Anterior cingulate cortex (tissue), 58 donors: ENCODE results near the gene DERL3.
"Not testable (repeated sequence)": the region's sequence is repeated elsewhere in the genome, so short reads cannot be mapped to it uniquely, and the experiment has no call there.

Experiments
- DNase-seq, 58 donors: peaks; one replicate each; lab custom pipeline; 2025; lab: John Stamatoyannopoulos, UW

DERL3 gene

DNA sequence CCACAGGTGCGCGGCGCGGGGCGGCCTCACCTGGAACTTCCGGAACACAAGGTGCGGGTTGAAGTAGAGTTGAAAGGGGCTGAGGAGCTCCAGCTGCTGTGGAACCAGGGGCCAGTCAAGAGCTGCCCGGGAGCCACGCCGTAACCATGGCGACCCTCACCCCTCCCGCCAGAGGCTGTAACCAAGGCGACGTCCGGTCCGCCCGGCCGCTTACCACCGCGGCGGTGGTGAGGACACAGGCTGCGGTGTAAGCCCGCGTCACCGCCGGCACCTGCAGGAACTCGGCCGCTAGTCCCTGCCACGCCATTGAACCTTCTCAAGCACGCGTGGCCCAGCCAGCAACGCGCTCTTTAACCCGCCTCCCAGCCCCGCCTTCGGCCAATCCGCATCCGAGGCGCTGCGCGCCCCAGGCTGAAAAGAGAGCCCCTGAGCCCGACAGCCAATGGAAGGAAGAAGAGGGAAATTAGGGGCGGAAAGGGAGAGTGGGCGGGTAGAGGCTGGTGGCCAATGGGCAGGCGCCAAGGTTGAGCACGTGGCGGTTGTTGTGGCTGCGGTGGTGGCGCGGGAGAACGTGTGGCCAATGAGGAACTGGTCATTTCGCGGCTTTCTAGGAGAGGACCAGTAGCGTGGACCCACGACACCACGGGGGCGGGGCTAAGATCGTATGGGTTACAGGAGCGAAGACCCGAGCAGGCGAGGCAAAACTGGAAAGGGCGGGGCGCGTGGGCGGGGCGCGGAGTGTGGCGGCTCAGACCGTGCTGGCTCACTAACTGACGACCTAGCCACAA lies at the start of gene DERL3:
Gene DERL3, minus strand, starts transcription at position 326 of the 788 bp plus-strand sequence. Its CDS starts 19 bp downstream, at position 307.
- peak; percentile 22 to 97 (median 92) for DNase-seq

- DNase-seq, result no peak
These were observed 45.3 kb upstream of the DERL3 start for GRCh38 chr22:23884140-23884539.

GRCh38 chr22:23883658-23884057 lies 44.9 kb upstream of the DERL3 start:
- no peak for DNase-seq

DNA sequence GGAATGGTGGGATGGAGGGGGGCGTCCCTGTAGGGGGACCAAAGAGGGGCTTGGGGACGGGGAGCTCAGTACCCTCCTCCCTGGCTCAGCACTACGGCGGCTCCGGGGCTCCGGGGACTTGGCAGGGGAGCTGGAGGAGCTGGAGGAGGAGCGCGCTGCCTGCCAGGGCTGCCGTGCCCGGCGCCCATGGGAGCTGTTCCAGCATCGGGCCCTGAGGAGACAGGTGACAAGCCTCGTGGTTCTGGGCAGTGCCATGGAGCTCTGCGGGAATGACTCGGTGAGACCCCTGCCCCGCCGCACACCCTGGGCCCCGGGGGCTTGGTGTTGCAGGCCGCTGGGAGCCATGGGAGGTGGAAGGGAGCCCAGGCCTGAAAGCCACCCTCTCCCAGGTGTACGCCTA lies 43.6 kb upstream of the DERL3 start:
- DNase-seq, result no peak

GRCh38 chr22:23878219-23878618 lies 39.4 kb upstream of the DERL3 start:
- peak in 19 of 58 donors; percentile 5 to 49 (median 34) for DNase-seq

DNA sequence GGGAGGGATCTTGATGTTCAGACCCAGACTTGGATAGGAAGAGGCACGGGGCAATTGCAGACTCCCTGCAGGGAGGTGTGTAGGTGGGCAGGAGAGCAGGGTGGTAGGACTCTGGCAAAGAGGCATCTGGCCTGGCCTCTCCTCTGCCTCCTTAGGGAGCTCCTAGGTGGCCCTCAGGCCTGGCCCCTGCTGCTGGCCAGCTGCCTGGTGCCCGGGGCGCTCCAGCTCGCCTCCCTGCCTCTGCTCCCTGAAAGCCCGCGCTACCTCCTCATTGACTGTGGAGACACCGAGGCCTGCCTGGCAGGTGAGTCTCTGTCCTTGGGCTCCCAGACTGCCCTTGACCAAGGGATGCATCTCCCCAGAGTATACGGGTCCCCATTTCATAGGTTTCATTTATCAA lies 38.8 kb upstream of the DERL3 start:
- DNase-seq, result no peak

GRCh38 chr22:23875801-23876200 lies 37.0 kb upstream of the DERL3 start:
- DNase-seq, result no peak

DNA sequence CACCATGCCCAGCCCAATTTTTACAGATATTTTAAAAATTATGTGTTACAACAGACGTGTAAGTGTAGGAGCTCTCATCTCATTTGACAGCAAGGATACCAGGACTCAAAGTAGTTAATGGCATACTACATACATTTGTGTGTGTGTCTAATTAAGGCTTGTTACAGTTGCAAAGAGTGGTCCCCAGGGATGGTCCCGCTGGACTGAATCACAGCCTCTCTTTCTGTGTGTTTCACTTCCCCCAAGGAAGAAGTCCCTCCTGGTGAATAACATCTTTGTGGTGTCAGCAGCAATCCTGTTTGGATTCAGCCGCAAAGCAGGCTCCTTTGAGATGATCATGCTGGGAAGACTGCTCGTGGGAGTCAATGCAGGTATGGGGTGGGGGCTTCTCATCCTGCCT lies 36.1 kb upstream of the DERL3 start:
- DNase-seq, result no peak

GRCh38 chr22:23868580-23868979 lies 29.8 kb upstream of the DERL3 start:
- DNase-seq, result no peak

DNA sequence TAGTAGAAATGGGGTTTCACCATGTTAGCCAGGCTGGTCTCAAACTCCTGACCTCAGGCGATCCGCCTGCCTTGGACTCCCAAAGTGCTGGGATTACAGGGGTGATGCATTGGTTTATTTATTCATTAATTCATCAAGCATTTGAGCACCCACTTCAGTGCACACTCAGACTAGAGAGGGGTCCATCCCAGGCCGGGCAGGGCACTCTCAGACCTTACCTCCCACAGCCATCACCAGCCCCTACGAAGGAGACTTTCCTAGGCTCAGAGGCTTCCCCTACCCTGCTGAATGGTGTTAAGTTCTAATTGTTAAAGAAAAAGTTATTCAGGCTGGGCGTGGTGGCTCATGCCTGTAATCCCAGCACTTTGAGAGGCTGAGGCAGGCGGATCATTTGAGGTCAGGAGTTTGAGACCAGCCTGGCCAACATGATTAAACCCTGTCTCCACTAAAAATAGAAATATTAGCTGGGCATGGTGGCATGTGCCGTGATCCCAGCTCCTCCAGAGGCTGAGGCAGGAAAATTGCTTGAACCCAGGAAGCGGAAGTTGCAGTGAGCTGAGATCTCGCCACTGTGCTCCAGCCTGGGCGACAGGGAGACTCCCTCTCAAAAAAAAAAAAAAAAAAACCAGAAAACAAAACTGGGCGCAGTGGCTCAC lies 25.8 kb upstream of the DERL3 start:
- DNase-seq, result not testable (repeated sequence)

GRCh38 chr22:23862103-23862502 lies 23.3 kb upstream of the DERL3 start:
- DNase-seq, result peak in 4 of 58 donors; percentile 8 to 14 (median 10)

- not testable (repeated sequence) for DNase-seq
These were observed 21.4 kb upstream of the DERL3 start for GRCh38 chr22:23860187-23860586.

GRCh38 chr22:23859201-23859600 lies 20.4 kb upstream of the DERL3 start:
- DNase-seq, result no peak

DNA sequence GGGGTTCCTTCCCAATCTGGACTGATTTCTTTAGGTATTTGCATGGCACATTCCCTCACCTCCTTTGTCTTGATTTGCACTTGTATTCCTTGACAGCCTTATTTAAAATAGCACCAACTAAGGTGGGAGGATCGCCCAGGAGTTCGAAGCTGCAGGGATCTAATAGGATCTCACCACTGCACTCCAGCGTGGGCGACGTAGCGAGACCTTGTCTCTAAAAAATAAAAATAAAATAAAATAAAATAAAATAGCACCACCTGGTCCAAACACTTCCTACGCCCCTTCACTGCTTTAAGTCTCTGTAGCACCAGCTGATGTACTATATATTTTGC lies 19.6 kb upstream of the DERL3 start:
- DNase-seq, result peak in 4 of 58 donors; percentile 6 to 76 (median 48)

GRCh38 chr22:23857606-23858483 lies 19.0 kb upstream of the DERL3 start, which contains the start of gene SLC2A11:
TSS of gene SLC2A11 (plus strand) at chr22:23857875. CDS start at chr22:23858000, 125 bp downstream.
- DNase-seq, result peak; percentile 56 to 97 (median 94)

DNA sequence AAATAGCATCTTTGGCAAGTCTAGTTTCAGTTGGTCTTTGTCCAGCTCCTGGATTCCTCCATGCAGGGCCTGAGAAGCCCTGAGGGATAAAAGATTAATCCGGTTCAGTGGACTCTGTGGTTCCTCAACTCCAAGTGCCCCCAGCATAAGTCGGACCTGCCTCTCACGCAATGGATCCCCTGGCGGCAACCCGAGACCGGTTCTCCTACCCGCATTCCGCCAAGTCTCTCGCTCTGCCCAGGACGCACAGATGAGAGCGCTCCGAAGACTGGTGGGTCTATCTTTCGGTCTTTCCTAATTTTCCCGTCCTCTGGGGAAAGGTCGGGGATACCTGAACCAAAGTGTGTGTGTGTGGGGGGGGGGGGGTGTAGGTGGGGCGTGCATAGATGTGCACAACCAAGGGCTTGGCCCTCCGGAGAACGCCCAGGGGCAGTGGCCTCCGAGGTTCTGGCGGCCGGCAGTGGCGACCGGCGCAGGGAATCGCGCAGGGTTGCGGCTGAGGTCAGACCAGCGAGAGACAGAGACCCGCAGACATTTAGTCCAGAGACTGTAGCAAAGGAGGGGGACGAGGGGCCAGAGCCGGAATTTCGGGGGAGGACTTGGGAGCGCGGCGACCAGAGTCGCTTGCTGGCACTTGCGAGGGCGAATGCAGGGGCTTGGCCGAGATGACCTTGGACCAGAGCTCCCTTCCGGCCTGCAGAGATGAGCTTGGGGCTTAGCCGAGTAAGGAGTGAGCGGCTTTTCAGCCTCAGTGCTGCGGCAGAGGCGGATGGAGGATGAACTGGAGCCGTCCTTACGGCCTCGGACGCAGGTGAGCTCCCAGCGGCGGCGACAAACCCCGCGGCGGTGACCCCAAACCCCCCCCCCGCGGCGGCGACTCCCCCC lies 18.2 kb upstream of the DERL3 start:
- DNase-seq, result peak in 35 of 58 donors; percentile 25 to 75 (median 54)

GRCh38 chr22:23850136-23850611 lies 11.4 kb upstream of the DERL3 start:
- DNase-seq, result no peak

- peak in 57 of 58 donors; percentile 19 to 91 (median 66) for DNase-seq
These were observed 10.5 kb upstream of the DERL3 start for GRCh38 chr22:23849009-23850006.
